GM18508 (cell line): Measurements from ENCODE around the gene TNFSF12.

ENCODE experiments used
- ATAC-seq: cut with Tn5 transposase; IDR thresholded peaks from one replicate; pipeline ENCODE4 v1.9.1; 2021; ENCODE audit warnings: moderate number of reproducible peaks; ENCODE audit not compliant: insufficient read depth, unreplicated experiment

The TNFSF12 gene

DNA sequence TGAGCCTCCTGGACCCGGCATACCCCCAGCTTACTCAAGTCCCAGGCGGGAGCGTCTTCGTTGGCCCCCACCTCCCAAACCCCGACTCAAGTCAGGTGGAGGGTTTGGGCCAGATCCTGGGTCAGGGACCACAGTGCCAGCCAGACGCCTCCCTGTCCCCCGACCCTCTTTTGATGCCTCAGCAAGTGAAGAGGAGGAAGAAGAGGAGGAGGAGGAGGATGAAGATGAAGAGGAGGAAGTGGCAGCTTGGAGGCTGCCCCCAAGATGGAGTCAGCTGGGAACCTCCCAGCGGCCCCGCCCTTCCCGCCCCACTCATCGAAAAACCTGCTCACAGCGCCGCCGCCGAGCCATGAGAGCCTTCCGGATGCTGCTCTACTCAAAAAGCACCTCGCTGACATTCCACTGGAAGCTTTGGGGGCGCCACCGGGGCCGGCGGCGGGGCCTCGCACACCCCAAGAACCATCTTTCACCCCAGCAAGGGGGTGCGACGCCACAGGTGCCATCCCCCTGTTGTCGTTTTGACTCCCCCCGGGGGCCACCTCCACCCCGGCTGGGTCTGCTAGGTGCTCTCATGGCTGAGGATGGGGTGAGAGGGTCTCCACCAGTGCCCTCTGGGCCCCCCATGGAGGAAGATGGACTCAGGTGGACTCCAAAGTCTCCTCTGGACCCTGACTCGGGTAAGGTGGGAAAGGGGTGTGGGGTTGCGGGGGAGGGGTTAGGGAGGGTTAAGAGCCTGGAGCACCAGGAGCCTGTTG is 14.4 kb downstream of the TNFSF12 start:
- no peak for ATAC-seq

DNA sequence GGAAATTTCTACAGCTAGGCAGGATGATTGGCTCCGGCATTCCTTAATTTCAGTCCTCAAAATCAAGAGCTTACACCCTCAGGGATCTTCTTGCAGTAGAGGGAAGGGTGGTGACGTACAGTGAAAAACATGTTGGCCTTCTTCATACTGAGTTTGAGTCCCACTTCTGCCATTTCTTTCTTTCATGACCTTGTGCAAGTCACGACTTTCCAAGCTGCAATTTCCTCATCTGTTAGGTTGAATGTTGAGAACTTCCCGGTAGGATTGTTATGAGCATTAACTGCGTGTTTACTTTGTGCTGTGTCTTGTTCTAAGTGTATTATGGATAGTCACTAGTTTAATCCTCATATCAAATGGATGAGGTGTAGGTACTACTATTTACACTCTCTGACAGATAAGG is 20.7 kb downstream of the TNFSF12 start:
- no peak for ATAC-seq

DNA sequence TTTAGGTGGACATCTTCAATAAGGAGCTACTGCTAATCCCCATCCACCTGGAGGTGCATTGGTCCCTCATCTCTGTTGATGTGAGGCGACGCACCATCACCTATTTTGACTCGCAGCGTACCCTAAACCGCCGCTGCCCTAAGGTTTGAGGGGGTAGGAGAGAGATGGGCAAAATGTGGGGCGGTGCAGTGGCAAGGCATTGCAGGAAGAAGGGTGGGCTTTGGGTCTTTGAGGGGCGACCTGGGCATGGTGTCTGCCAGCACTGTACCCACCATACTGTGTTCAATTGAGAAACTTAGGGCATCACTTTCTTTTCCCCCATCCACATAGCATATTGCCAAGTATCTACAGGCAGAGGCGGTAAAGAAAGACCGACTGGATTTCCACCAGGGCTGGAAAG is 21.5 kb downstream of the TNFSF12 start:
- ATAC-seq = no peak

DNA sequence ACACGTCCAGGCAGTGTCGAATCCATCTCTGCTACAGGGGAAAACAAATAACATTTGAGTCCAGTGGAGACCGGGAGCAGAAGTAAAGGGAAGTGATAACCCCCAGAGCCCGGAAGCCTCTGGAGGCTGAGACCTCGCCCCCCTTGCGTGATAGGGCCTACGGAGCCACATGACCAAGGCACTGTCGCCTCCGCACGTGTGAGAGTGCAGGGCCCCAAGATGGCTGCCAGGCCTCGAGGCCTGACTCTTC is 23.4 kb downstream of the TNFSF12 start:
- ATAC-seq = peak; percentile 78

DNA sequence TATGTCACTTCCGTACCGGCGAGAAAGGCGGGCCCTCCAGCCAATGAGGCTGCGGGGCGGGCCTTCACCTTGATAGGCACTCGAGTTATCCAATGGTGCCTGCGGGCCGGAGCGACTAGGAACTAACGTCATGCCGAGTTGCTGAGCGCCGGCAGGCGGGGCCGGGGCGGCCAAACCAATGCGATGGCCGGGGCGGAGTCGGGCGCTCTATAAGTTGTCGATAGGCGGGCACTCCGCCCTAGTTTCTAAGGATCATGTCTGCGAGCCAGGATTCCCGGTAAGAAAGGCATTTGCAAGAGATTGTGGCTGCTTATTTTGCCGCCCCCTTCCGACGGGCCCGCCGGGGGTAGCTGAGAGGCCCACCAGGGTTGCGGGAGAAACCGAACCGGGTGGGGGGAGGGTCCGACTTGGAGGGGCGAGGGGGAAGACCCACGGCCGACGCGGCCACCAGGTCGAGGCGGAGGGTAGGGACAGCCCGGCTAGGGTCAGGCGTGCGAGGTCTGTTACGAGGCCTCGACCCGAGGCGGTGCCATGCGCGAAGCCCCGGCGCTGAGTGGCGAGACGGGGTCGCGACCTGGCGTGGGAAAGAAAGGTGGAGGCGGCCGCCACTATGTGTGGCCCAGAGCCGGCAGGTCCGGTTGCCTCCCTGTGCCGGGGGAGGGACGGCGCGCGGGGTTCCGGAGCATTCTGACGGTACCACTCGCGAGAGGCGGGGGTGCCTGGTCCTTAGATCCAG is 23.9 kb downstream of the TNFSF12 start:
- ATAC-seq = no peak

DNA sequence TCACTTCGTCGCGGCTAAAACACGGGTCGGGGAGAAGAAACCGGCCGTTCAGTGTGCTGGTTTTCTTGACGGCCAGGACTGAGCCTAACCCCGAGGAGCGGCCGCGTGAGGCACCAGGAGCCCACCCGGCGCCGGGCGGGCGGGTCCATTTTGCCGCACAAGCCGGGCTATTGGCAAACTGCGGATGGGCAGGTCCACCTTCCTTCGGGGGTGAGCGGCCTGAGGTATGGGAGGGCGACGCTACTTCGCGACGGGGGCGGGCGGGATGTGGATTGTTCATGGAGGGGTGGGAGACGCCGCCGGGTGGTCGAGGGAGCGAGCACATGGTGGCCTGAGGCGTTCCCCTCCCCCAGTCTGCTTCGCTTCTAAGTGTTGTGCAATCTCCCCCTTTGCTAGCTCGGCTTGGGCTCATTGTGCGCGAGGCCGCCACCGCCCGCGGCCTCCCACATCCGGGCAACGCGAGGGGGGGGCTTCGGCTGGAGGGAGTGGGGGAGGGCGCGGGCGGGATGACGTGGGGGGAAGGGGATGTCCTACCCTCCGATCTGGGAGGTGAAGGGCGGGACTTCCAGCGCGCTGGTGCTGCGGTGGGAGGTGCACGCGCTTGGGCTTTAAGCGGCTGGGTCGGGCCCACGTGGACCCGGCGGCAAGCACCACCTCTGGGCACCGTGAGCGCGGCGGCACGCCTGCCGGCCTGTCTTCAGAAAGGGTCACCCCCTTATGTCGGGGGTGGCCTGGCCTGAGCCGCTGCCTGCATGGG is 24.6 kb downstream of the TNFSF12 start:
- ATAC-seq = no peak

DNA sequence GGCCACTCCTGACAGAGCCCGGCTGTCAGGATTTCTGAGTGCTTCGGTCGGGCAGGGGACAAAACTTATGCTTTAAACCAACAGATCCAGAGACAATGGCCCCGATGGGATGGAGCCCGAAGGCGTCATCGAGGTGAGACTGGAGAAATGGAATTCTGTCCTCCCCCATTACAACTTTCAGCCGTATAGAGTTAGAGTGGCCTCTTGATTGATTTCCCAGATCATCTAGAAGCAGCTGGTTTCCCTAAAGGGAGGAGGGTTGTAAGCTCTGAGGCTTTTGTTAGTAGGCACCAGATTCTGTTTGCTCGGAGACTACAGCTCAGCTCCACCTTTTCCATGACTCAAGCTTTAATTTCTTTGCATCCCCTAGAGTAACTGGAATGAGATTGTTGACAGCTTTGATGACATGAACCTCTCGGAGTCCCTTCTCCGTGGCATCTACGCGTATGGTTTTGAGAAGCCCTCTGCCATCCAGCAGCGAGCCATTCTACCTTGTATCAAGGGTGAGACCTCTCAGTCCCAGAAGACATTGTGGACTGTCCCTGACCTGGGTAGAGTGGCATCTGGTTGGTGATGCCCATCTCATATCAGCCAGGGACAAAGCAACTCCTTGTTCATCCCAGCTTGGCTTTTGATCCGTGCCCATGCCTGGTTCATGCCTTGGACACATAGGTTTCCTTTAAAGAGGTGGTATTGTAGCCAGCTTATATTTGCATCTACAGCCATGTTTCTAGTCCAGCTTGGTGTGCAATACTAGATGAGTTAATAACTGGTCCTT is 25.5 kb downstream of the TNFSF12 start:
- no peak for ATAC-seq

DNA sequence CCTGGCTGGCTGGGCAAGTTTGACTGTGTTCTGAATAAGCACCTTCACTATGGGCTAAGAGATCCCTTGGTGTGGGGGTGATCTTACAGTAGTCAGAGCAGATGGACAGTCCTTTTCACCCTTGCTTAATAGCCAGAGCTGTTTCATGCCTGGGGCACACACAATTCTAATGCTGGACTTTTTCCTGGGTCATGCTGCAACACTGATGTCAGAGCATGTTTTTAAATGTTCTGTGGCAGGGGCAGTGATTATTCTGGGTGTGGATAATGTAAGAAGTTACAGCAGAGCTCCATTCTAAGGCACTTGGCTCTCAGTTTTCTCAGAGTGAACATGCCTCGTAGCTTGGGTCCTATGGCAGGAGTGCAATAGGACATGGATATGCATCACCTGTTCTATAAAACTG is 26.6 kb downstream of the TNFSF12 start:
- no peak for ATAC-seq

DNA sequence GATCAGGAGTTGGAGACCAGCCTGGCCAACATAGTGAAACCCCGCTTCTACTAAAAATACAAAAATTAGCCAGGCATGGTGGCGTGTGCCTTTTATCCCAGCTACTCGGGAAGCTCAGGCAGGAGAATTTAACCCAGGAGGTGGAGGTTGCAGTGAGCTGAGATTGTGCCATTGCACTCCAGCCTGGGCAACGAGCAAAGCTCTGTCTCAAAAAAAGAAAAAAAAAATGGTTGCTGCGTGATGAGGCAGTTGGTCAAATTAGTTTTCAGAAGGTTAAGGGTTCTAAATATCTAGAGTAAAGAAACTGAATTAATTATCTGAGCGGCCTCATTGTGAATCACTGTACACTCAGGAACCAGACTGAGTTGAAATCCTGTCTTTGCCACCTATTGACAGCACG is 27.1 kb downstream of the TNFSF12 start:
- ATAC-seq = no peak

DNA sequence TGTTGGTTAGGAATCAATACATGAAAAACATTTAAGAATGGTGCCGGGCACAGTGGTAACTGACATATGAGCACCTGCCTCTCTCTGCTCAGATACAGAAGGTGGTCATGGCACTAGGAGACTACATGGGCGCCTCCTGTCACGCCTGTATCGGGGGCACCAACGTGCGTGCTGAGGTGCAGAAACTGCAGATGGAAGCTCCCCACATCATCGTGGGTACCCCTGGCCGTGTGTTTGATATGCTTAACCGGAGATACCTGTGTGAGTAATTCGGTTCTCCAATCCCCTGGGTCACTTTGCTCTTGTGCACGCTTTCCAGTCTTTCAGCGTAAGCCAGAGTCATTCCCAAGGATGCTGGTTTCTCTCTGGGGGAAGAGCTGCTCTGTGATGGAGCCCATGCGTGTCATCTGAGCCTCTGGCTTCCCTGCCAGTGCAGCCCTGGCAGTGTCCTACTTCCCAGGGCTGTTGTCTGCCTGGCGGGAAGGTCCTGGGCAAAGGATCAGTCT is 27.6 kb downstream of the TNFSF12 start:
- ATAC-seq = no peak

DNA sequence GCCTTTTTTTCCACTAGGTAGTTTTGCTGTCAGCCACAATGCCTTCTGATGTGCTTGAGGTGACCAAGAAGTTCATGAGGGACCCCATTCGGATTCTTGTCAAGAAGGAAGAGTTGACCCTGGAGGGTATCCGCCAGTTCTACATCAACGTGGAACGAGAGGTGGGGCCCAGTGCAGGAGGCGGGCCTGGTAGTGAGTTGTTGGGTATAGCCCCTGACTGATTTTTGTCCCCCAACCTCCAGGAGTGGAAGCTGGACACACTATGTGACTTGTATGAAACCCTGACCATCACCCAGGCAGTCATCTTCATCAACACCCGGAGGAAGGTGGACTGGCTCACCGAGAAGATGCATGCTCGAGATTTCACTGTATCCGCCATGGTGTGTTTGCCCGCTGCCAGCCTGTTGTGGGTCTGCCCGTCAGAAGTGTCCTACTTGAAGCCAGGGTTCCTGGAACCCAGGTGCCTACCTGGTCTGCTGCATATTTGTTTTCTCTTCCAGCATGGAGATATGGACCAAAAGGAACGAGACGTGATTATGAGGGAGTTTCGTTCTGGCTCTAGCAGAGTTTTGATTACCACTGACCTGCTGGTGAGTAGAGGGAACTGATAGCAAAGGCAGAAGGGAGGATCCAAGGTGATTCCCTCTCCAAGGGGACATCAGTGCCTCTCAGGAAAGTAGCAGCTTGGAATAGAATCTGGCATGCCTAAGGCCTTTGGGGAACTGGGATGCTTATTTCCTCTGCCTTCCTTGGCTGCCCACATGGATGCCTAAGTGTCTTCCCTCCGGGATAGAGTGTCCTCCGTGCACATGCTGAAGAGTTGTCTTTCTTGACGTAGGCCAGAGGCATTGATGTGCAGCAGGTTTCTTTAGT is 28.7 kb downstream of the TNFSF12 start:
- ATAC-seq = no peak

DNA sequence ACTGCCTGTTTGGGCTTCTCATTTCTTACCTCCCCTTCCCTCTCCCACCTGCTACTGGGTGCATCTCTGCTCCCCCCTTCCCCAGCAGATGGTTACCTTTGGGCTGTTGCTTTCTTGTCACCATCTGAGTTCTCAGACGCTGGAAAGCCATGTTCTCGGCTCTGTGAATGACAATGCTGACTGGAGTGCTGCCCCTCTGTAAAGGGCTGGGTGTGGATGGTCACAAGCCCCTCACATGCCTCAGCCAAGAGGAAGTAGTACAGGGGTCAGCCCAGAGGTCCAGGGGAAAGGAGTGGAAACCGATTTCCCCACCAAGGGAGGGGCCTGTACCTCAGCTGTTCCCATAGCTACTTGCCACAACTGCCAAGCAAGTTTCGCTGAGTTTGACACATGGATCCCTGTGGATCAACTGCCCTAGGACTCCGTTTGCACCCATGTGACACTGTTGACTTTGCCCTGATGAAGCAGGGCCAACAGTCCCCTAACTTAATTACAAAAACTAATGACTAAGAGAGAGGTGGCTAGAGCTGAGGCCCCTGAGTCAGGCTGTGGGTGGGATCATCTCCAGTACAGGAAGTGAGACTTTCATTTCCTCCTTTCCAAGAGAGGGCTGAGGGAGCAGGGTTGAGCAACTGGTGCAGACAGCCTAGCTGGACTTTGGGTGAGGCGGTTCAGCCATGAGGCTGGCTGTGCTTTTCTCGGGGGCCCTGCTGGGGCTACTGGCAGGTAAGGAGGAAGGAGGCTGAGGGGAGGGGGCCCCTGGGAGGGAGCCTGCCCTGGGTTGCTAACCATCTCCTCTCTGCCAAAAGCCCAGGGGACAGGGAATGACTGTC is 30.4 kb downstream of the TNFSF12 start, which contains the start of gene CD68:
CD68 (plus strand) TSS at position 638 of the 833 bp plus-strand sequence; CDS start at position 678, 40 bp downstream.
- no peak for ATAC-seq

DNA sequence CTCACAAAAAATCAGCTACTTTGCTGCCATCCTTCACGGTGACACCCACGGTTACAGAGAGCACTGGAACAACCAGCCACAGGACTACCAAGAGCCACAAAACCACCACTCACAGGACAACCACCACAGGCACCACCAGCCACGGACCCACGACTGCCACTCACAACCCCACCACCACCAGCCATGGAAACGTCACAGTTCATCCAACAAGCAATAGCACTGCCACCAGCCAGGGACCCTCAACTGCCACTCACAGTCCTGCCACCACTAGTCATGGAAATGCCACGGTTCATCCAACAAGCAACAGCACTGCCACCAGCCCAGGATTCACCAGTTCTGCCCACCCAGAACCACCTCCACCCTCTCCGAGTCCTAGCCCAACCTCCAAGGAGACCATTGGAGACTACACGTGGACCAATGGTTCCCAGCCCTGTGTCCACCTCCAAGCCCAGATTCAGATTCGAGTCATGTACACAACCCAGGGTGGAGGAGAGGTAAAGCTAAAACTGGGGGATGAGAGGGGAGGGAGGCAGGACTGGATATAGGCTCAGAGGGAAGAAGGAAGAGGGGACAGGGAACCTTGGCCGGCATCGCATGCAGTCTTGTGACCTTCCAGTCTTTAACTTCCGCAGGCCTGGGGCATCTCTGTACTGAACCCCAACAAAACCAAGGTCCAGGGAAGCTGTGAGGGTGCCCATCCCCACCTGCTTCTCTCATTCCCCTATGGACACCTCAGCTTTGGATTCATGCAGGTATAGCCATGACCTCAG is 31.2 kb downstream of the TNFSF12 start:
- ATAC-seq = no peak

DNA sequence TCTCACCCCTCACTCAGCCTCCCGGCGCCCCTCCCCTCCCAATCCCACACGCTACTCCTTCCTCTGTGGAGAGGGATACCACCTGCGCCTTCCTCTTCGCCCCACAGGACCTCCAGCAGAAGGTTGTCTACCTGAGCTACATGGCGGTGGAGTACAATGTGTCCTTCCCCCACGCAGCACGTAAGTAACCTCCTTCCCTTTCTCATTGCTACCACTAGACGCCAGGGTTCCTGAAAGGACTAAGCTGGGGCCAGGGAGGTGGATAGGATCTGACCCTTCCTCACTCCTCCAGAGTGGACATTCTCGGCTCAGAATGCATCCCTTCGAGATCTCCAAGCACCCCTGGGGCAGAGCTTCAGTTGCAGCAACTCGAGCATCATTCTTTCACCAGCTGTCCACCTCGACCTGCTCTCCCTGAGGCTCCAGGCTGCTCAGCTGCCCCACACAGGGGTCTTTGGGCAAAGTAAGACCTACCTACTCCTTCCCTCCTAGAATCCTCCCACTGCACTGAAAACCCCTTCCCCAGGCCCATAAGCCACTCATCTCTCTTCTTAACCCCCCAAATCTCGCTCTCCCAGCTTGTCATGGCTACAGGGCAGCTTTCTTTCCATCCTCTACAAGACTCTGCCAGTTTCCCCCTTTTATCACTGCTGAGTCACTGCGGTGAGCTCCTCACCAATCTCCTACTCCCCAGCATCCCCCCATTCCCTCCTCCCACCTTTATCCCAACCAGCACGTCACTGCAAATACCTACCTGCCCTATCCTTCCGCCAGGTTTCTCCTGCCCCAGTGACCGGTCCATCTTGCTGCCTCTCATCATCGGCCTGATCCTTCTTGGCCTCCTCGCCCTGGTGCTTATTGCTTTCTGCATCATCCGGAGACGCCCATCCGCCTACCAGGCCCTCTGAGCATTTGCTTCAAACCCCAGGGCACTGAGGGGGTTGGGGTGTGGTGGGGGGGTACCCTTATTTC is 32.0 kb downstream of the TNFSF12 start:
- no peak for ATAC-seq

DNA sequence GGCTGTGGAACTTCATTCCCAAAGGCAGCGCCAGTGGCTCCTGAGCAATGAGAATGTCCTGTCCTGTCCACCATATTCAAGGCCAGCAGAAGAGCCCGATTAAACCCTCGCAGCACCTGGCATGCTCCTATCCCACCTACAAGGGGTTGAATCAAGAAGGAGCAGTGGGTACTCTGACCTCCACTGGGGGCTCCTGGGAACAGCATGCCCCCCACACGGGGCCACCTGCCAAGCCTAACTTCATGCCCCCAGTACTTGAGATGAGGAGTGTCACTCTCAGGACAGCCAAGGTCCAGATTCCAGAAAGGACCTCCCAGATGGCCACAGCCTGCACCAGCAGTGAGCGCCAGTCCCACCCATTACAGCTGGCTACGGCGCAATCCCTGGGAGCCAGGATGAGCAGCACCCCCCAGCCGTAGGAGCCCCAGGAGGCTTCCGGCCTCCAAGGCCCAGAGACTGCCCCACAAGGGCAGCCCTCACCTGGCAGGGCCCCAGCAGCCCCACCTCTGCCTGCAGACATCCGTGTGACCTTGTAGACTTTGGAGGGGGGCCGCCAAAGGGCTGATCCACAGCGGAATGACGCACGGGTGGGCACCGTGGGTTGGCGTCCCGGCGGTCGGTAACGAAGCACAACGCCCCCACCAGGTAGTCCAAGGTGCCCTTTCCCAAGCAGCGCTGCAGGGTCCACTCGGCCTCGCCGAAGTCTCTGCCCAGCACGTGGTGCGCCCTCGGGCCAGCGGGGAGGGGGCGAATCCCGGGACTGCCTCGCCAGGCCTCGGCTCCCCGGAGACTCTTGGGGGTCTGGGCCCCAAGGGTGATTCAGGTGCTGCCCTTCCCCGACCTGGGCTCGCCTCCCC is 33.8 kb downstream of the TNFSF12 start:
- ATAC-seq = no peak
